Stimulated activated CD4-positive, alpha-beta T cell treated with anti-CD3 and anti-CD28 coated beads, TNF-alpha, amount 100 ng/mL, for 48 hours (primary cell): Measurements from ENCODE around the gene MEIS1.

Source experiments
- DNase-seq, 3 donors: peaks; one replicate each; pipeline ENCODE4 v3.0.0-alpha.2; 2020; ENCODE audit warnings: low read depth in 3 of 3

Gene MEIS1

DNA sequence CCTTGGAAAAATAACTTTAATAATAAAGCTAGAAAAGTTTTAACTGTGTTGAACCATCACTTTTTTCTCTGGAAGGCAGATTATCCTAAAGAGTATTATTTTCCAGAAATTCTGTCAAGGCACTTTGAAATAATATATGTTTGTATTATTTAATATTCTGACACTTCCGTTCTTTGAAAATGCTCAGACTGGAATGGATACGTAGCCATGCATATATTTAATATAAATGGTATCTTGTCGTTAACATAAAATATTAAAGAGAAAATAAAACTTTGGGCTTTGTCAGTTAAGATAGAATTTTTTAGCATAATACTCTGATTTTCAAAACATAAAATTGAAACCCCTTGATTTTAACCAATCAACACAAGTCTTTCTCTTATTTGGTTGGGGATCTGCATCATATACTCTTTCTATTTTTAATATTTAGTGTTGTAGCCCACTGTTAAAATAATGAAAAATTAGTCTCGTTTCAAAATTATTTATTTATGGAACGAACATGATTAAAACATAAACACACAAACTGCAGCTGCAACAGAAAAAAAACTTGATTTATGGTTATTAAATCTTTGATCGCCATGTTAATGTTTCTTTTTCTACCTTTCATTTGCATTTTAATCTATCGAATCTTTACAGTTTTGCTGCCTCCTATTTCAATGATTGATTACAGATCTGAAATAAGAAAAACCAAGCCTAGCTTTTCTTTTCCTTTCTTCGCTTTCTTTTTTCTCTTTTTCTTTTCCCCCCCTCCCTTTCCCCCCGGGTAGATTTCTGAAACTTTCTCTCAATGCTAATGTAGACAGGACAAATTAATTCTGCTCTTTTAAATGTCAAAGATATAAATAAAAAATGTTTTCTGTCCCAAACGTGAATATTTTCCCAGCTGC lies 145.5 kb downstream of the MEIS1 start:
- DNase-seq = no peak

DNA sequence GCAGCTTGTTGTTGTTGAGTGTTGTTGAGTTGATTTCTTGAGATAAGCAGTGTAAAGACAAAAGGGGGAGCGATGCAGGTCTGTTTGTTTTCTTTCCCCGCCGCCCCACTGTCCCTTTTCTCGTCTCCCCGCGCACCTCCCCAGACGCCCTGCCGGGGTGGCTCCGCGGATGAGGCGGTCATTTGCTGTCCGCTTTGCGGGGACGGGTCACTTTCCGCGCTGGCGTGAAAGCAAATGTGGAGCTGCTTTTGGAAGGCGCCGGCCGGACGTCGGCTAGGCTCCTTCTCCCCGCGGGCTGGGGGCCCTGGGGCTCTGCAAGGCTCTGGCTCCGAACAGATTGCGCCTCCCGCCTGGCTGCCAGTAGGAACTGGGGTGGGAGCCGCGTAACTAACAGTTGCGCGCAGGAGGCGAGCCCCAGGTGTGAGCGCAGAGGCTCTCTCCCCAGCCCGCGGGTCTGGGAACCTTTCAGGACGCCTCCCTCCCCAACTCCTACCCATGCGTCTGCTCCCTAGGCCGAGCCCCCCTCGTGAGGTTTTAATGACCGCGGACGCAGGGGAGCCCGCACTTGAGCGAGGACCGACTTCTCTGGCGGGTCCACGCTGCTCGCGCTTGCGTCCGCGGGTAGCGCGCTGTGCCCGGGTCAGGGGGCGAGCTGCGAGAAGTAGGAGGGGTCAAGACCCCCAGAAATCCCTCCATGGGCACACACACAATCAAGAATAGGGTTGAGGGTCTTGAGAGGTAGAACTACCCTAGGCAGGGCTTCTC lies 146.6 kb downstream of the MEIS1 start:
- DNase-seq = no peak

DNA sequence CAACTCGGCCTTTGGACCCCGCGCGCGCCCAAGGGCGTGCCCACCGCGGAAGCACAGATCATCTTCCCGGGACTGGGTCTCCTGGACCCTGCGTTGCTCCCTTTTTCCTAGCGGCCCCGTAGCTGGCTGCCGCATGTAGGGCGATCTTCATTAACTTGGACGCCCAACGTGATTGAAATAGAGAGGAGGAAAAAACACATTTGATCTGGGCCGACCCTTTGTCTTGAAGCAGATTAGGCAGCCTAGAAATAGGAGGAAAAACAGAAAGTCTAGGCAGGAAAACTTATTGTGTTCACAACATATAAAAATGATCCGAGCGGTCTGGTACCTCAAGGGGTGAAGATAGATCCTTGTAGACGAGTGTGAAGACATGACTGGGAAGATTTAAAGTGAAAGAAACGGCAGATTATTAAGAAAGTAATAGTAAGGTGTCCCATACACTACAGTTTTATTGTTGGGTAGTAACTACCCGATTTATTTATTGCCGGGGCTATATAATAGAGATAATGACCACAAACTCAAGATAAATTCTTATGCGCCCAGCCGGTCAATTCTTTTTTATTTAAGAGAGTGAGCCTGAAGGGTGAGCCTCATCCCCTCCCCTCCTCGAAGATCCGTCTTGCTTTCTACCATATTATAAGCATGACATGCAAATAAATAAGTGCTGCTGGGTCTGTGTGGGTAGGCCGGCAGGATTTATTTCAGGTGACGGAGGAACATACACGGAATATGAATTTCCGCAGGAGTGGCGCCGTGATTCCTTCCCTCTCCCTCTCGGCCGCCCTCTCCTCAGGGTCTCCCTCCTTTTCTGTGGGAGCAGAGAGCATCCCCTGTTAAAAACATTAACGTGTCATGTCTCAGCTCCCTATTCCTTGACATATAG lies 147.4 kb downstream of the MEIS1 start:
- DNase-seq = no peak

DNA sequence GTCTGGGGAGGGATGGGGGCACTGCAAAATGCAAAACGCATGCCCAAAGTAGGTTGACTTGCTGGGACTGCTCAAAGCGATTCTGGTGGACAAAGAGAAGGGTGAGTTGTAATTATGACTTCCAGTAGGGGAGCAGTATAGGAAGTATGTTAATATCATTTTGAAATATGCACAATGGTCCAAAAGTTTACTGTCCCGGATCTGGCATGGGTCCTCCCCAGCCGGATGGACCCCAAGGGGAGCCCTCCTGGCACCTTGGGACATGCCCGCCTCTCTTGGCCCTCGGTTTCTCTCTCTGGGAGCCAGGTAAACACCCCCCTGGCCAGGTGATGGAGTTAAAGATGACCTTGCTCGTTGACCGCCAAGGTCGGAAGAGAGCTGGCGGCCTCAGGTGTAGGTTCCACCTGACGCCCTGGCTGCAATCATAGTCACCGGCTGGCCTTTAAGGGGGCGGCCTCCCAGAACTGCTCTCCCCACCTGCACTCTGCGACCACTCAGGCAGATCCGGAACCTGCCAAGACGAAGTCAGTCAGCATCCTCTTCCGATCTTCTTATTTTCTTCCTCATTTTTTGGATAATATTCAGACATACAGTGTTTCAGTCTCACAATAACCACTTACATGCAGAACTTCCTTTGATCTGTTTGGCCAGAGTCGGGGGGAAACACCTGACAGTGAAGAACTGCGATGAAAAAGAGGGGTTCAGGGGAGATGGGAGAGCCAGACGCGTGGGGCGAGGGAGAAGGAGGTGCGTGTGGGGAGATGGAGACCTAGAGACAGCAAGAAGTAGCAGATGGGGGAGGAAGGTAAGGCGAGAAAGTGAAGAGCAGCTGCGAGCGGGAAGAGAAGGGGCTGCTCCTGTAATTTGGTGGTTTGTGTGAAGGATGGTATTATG lies 148.3 kb downstream of the MEIS1 start:
- DNase-seq = no peak

DNA sequence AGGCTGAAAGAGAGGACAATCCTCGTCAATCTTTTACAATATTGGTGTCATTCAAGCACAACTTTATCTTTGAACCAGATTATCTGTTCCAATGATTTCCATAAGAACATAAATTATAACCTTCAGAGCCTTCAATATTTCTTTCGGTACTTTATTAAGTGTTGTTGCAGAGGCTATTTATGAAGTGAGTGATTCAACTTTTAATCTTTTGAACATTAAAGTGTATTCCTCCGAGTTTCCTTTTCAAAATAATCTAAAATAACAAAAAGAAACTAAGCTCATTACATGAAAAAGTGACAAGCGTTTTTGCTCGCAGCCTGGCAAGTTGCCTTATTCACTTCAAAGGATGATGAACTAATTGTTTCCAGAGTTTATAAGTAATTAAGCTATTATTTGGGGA lies 149.0 kb downstream of the MEIS1 start:
- no peak for DNase-seq

DNA sequence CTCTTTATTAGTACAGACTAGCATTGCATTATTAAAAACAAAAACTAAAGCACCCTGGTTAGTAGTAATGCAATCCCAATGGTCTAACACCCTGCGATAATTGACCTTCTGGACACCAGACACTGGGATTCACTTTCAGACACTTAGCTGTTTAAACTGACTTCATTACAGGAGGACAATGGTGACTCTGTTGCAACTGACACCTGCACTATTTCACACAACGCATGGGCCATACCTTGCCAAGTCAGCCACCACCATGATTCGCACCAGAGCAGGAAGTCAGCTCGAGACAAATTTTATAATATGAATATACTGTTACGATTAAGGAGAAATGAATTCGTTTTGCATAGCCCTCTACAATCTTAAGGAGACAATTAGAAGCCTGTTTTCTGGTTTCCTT lies 150.7 kb downstream of the MEIS1 start:
- no peak for DNase-seq

DNA sequence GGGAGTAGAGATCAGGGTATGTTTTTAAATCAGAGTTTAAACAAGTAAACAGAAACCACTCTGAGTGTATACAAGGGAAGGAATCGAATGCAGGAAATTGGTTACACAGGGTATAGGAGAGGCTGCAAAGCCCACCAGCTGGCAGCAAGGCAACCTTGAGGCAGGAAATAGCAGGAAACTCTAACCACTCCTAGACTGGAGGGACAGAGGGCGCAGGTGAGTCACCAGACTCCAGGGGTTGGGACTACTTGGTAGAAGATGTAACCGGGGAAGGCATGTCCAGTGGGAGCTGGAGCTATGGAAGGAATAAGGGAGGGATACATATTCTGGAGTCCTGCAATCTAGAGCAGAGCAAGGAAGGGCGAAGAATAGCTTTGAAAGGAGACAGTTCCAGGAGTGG lies 152.3 kb downstream of the MEIS1 start:
- DNase-seq = no peak

DNA sequence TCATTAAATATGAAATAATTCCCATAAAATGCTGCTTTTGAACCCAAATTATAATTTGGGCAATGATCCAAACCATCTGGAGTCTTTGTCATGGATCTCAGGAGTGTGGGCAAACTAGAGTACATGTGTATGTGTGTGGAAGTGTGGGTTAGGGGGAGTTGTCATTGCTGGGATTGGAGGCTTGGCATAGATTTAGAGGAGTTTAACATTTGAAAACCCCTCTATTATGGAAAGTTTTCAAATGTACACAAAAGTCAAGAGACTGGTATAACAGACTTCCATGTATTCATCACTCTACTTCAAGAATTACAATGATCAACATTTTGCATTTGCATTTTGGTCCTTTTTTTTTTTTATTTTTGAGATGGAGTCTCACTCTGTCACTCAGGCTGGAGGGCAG lies 159.1 kb downstream of the MEIS1 start:
- DNase-seq = no peak

DNA sequence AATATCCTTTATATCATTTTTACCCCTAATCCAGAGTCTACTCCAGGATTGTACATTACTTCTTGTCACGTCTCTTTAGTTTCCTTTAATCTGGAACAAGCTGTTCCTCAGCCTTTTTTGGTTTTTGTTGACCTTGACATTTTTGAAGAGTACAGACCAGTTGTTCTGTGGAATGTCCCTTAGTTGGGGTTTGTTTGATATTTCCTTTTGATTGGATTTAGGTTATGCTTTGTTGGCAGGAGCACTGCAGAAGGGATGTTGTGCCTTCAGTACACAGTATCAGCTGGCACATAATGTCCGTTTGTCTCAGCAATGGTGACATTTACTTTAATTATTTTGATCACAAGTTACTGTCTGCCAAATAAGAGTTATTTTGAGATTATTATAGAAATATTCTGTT lies 160.6 kb downstream of the MEIS1 start:
- DNase-seq = no peak

DNA sequence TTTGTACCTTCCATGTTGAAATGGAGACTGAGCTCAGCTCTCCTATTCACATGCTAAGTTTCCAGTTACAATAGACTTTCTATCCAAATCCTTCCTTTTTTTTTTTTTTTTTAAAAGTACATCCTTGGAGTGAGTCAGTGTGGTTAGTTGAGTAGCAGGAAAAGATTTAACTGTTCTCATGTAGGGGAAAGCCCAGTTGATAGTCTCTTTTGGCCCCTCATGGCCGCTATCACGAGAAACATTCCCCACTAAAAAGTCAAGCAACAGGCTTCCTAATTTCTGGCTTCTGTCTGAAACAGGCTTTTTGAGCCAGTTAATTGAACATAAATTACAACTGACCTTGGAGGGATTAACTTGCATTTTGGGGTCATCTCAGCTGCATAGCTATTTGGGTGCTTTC lies 161.3 kb downstream of the MEIS1 start:
- DNase-seq = no peak

DNA sequence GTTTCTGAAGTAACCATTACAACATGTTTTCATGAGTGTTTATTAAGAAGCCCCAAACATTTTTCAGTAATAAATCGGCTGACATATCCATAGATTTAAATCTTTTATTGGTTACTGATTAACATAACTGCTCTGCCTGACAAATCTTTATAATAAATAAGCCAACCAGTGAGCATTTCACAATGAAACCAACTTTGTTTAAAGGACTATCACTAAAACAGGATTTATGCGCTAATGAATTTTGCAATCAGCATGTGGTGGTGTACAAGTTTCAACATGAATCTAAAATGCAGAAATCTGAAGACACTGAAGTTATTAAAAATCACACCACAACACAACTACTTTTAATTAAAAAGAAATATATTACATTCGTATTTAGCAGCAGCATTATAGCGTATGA lies 166.7 kb downstream of the MEIS1 start:
- DNase-seq = no peak

DNA sequence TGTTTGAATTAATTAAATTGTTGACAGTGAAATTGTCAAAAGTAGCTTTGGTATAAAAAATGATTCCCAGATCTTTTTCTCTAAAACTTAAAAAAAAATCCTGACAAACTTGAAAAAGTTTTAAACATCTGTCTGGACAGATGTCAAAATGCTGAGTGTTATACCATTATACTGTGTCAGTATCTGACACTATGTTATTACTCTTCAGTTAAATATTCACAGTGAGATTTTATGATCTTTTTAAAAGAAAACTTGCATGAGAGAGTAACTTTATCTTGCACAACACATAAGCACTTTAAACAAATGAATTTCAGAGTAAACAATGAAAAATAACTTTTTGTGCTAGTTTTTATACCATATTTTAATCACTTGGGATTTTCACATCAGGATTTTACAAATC lies 167.4 kb downstream of the MEIS1 start:
- DNase-seq = no peak

DNA sequence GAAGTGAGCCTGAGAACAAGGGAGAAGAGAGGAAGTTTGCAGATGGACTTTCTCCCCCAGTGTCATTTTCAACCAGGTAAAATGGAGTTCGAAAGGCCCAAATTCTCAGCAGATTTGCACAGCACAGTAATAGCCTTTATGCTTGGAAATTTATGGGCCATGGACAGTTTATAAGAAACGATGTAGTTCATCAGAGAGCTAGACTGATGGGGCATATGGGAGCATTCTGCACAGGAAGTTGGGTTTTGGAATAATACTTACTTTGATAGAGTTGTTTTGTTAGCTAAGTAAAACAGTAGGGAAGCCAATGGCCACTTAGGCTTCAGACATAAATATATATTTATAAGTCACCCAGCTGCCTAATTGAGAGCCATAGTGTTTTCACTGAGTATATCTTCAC lies 169.4 kb downstream of the MEIS1 start:
- no peak for DNase-seq

DNA sequence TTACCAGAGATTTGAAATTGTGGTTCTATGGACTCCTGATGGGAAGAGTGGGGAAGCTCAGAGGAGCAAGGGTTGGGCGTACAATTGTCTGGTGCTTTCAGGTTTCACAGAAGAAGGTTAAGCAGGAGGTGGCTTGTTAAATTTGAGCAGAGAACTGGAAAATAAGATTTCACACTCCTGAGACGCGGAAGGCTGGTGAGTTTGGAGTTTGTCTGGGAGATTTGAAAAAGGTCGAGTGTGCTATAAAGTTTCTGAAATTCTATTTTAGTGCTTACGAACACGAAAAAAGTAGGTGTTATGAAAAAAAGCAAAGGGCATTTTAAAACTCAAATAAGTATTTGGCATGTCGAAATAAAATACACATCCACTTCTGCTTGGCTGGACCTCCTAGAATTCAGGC lies 170.1 kb downstream of the MEIS1 start:
- no peak for DNase-seq

DNA sequence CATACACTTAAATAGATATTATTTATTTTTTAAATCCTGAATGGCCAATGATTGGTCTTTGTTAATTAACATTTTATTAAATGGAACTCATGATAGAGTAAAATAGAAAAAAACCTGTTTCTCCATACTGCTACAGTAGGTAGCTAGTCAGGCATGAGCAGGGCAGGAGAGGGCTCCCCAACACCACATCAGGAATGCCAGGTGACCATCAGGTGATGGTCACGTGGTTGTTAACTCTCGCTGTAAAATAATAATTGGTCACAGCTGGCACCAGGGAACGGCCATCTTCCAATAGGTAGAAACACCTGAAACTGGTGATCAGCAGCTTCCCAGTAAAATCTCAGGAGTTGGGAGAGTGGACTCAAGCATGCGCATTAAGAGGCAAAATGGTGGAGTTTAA lies 172.2 kb downstream of the MEIS1 start:
- no peak for DNase-seq
